Upper lobe of right lung (tissue), 1 donor: ENCODE data around the gene C9orf78. TPM values are rescaled to one million over a fixed set of nuclear protein-coding genes. Genes with fewer than 3 reads are reported as not detected.

Experiments
- ATAC-seq: fragments of 200-7000 bp; cut with Tn5 transposase; one replicate; pipeline ENCODE4 v1.9.1; 2020; ENCODE audit warnings: mild to moderate bottlenecking, moderate library complexity
- DNase-seq: peaks from one replicate; pipeline ENCODE4 v3.0.0-alpha.2; 2020
- H3K27ac ChIP-seq: fragments of 200-600 bp; one replicate; pipeline ENCODE4 v1.8.0; 2022
- H3K27me3 ChIP-seq: fragments of 200-600 bp; one replicate; pipeline ENCODE4 v1.8.0; 2022; ENCODE audit warnings: mild to moderate bottlenecking
- H3K36me3 ChIP-seq: fragments of 200-600 bp; one replicate; pipeline ENCODE4 v1.8.0; 2022
- H3K4me1 ChIP-seq: fragments of 200-600 bp; one replicate; pipeline ENCODE4 v1.8.0; 2022
- H3K4me3 ChIP-seq: fragments of 200-600 bp; one replicate; pipeline ENCODE4 v1.8.0; 2022; ENCODE audit warnings: mild to moderate bottlenecking
- H3K9me3 ChIP-seq: fragments of 200-600 bp; one replicate; pipeline ENCODE4 v1.8.0; 2022
- CTCF ChIP-seq: fragments of 200-600 bp; IDR thresholded peaks from one replicate; pipeline ENCODE4 v1.8.0; 2022; ENCODE audit warnings: antibody characterized with exemption
- intact Hi-C: fragments of 100-400 bp; cut with DNase I; formaldehyde crosslinking; loops from one replicate; pipeline ENCODE4 v1.11.0; 2022
- total RNA-seq: library from RNA; stranded (reverse); fragmentation: NEBNext Ultra II Directional; extraction: Animal tissue kit (Norgen Biotek cat#: 25700); gene quantifications from one replicate; pipeline ENCODE4 v1.2.1, GENCODE V29; 2021
- donor health status: DM: no; HTN: yes; CAD: no; lungs with severe emphysema.

The C9orf78 gene
- total RNA-seq, 1 donor from 2014 or later: 36.6 TPM

- Histone ChIP-seq H3K9me3 (no peaks in the 10 kb centered on the region), H3K27ac (no peak overlapping the region), H3K27me3 (no peaks in the 10 kb centered on the region), H3K4me3 (no peak overlapping the region), H3K36me3 (peaks cover 58% of the 10 kb centered on the region), H3K4me1 (peaks cover 14% of the 10 kb centered on the region)
- ATAC-seq: no peak
- no peak for TF ChIP-seq CTCF
- intact Hi-C loops: loop anchor here (10.0 kb wide), 1 partner anchor 165 kb away; the partner anchor contains the start of gene FNBP1
- DNase-seq: no peak
These were observed 45.0 kb upstream of the C9orf78 start for GRCh38 chr9:129879991-129880653.

- peaks cover 67% of the 10 kb centered on the region for H3K36me3 ChIP-seq
- H3K4me1 ChIP-seq: peaks cover 5% of the 10 kb centered on the region
- intact Hi-C loops: no loop called here
- H3K4me3 ChIP-seq: no peak overlapping the region
- H3K9me3 ChIP-seq: no peaks in the 10 kb centered on the region
- DNase-seq (no peak), ATAC-seq (no peak)
- no peak for TF ChIP-seq CTCF
- H3K27ac ChIP-seq: no peak overlapping the region
- H3K27me3 ChIP-seq: no peaks in the 10 kb centered on the region
These were observed 44.1 kb upstream of the C9orf78 start for GRCh38 chr9:129879103-129879699.

GRCh38 chr9:129878291-129878690 lies 43.2 kb upstream of the C9orf78 start:
- intact Hi-C loops: no loop called here
- no peak for ATAC-seq
- no peaks in the 10 kb centered on the region for H3K27me3 ChIP-seq
- H3K27ac ChIP-seq: no peak overlapping the region
- H3K4me1 ChIP-seq: no peaks in the 10 kb centered on the region
- TF ChIP-seq CTCF: no peak
- H3K36me3 ChIP-seq: peaks cover 76% of the 10 kb centered on the region
- H3K9me3 ChIP-seq: no peaks in the 10 kb centered on the region
- H3K4me3 ChIP-seq: no peak overlapping the region
- DNase-seq: no peak

GRCh38 chr9:129876815-129877214 lies 41.7 kb upstream of the C9orf78 start:
- intact Hi-C loops: no loop called here
- Histone ChIP-seq H3K9me3 (no peaks in the 10 kb centered on the region), H3K27me3 (no peaks in the 10 kb centered on the region), H3K27ac (no peak overlapping the region), H3K36me3 (peaks cover 66% of the 10 kb centered on the region), H3K4me3 (no peak overlapping the region), H3K4me1 (no peaks in the 10 kb centered on the region)
- TF ChIP-seq CTCF: no peak
- no peak for DNase-seq
- ATAC-seq: no peak

- ATAC-seq: no peak
- Histone ChIP-seq H3K9me3 (no peaks in the 10 kb centered on the region), H3K4me1 (no peaks in the 10 kb centered on the region), H3K36me3 (peaks cover 56% of the 10 kb centered on the region), H3K4me3 (no peak overlapping the region), H3K27me3 (no peaks in the 10 kb centered on the region), H3K27ac (no peak overlapping the region)
- no peak for DNase-seq
- no peak for TF ChIP-seq CTCF
- intact Hi-C loops: no loop called here
These were observed 40.8 kb upstream of the C9orf78 start for GRCh38 chr9:129875687-129876395.
